K562 (cell line): Measurements from ENCODE around the gene HRCT1. TPM values are rescaled to one million over a fixed set of nuclear protein-coding genes. Genes with fewer than 3 reads are reported as not detected.
A peak's percentile ranks its signal among the peaks of the same experiment; 100 is the strongest.

Experiments used
- BHLHE40 ChIP-seq: IDR thresholded peaks from 2 replicates; pipeline ENCODE4 v1.6.1; 2011; ENCODE audit warnings: low read length, improper control_type of control experiment
- BRF2 ChIP-seq: IDR thresholded peaks from 3 replicates; pipeline ENCODE4 v1.6.1; 2011; ENCODE audit warnings: borderline replicate concordance, mild to moderate bottlenecking; ENCODE audit not compliant: insufficient read length, insufficient read depth
- ELF1 ChIP-seq: fragments of 200-800 bp; sonication (Bioruptor generic); IDR thresholded peaks from 2 replicates; pipeline ENCODE4 v1.6.1; 2016; ENCODE audit warnings: missing genetic modification characterization, missing compliant biosample characterization
- ETV1 ChIP-seq: fragments of 450-650 bp; conservative IDR thresholded peaks from 2 replicates; pipeline ENCODE4 v1.6.1; 2016; ENCODE audit warnings: missing genetic modification characterization, control low read depth, low read depth, missing compliant biosample characterization
- GATAD2B ChIP-seq: fragments of 450-650 bp; IDR thresholded peaks from 2 replicates; pipeline ENCODE4 v1.6.1; 2017; ENCODE audit warnings: mild to moderate bottlenecking, borderline replicate concordance
- HCFC1 ChIP-seq: IDR thresholded peaks from 2 replicates; pipeline ENCODE4 v1.6.1; 2012; ENCODE audit warnings: low read depth, low read length, improper control_type of control experiment
- NCOA1 ChIP-seq: fragments of 450-650 bp; IDR thresholded peaks from 2 replicates; pipeline ENCODE4 v1.6.1; 2016; ENCODE audit warnings: low read depth
- NRF1 ChIP-seq, 2 experiments: fragments of 450-650 bp; IDR thresholded peaks in 1 of 2; conservative IDR thresholded peaks in 1 of 2; 2 replicates each; pipeline ENCODE4 v1.6.1; 2014; ENCODE audit warnings: mild to moderate bottlenecking in 2 of 2
- SMAD4 ChIP-seq: fragments of 250-450 bp; sonication (Bioruptor Pico); conservative IDR thresholded peaks from 2 replicates; pipeline ENCODE4 v1.8.0; 2021; ENCODE audit warnings: inconsistent platforms, mild to moderate bottlenecking, moderate library complexity
- ZBTB34 ChIP-seq: fragments of 250-450 bp; sonication (Bioruptor Pico); IDR thresholded peaks from 2 replicates; pipeline ENCODE4 v1.8.0; 2021; ENCODE audit warnings: mild to moderate bottlenecking, moderate library complexity
- ZKSCAN1 ChIP-seq: fragments of 150-350 bp; IDR thresholded peaks from 2 replicates; pipeline ENCODE4 v1.6.1; 2016; ENCODE audit warnings: low read depth, low read length
- ZNF175 ChIP-seq: fragments of 200-800 bp; sonication (Bioruptor generic); IDR thresholded peaks from 2 replicates; pipeline ENCODE4 v1.6.1; 2016; ENCODE audit warnings: low read depth, mild to moderate bottlenecking, missing genetic modification characterization, missing compliant biosample characterization
- polyA plus RNA-seq, 8 experiments: library from polyadenylated mRNA; depleted of rRNA in 4 of 8; stranded (reverse) in 5 of 8; unstranded in 3 of 8; fragments of >200 nt; fragmentation: Nextera tagmentation in 2 of 8; fragmentation: Illumina TruSeq in 1 of 8; extraction: Ambion mirVana in 2 of 8; extraction: Trizol in 1 of 8; gene quantifications; 2 replicates each; pipeline versions ENCODE4 v1.2.1 to v1.2.3, GENCODE V29; 2011 to 2014; ENCODE audit warnings: inconsistent platforms in 1 of 8, missing spikeins in 1 of 8
- total RNA-seq, 7 experiments: library from RNA; depleted of rRNA in 6 of 7; stranded (reverse); fragments of >200 nt in 6 of 7; fragmentation: Illumina TruSeq in 2 of 7; extraction: Trizol in 2 of 7; gene quantifications; 2 replicates each; pipeline versions ENCODE4 v1.2.1 to v1.2.3, GENCODE V29; 2011 to 2021; ENCODE audit warnings: low replicate concordance in 1 of 7
- TF ChIP-seq, protein P1 (sequence below): fragments of 450-650 bp; formaldehyde crosslinking; IDR thresholded peaks from 2 replicates; pipeline ENCODE4 v1.4.0; 2020; ENCODE audit warnings: mild to moderate bottlenecking, moderate library complexity
- TF ChIP-seq, protein P2 (sequence below): fragments of 200-800 bp; sonication (Bioruptor generic); IDR thresholded peaks from 2 replicates; pipeline ENCODE4 v1.6.1; 2017; ENCODE audit warnings: missing genetic modification characterization, missing compliant biosample characterization
- TF ChIP-seq, protein P3 (sequence below): fragments of 450-650 bp; IDR thresholded peaks from 2 replicates; pipeline ENCODE4 v1.6.1; 2016; ENCODE audit warnings: mild to moderate bottlenecking

HRCT1 gene
- total and polyA plus RNA-seq, 9 of the 15 experiments (the other 6 are each of a cell fraction or from before 2014, with no cell fraction given), result 0.40 TPM; not detected in 8

GRCh38 chr9:35914301-35914807 lies 8.4 kb downstream of the HRCT1 start (continued):
- TF ChIP-seq, protein P1, sequence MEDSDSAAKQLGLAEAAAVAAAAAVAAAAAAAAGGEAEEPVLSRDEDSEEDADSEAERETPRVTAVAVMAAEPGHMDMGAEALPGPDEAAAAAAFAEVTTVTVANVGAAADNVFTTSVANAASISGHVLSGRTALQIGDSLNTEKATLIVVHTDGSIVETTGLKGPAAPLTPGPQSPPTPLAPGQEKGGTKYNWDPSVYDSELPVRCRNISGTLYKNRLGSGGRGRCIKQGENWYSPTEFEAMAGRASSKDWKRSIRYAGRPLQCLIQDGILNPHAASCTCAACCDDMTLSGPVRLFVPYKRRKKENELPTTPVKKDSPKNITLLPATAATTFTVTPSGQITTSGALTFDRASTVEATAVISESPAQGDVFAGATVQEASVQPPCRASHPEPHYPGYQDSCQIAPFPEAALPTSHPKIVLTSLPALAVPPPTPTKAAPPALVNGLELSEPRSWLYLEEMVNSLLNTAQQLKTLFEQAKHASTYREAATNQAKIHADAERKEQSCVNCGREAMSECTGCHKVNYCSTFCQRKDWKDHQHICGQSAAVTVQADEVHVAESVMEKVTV (CRISPR knock-in tag), result no peak
- 0 out of 2 replicates have a peak, but pooled peaks have one; percentile 35 for TF ChIP-seq ZNF175
- TF ChIP-seq, protein P2, sequence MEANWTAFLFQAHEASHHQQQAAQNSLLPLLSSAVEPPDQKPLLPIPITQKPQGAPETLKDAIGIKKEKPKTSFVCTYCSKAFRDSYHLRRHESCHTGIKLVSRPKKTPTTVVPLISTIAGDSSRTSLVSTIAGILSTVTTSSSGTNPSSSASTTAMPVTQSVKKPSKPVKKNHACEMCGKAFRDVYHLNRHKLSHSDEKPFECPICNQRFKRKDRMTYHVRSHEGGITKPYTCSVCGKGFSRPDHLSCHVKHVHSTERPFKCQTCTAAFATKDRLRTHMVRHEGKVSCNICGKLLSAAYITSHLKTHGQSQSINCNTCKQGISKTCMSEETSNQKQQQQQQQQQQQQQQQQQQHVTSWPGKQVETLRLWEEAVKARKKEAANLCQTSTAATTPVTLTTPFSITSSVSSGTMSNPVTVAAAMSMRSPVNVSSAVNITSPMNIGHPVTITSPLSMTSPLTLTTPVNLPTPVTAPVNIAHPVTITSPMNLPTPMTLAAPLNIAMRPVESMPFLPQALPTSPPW (CRISPR knock-in tag), result peak; percentile 49; the same call in 1 of the 2 replicates
- peak; percentile 8; the same call in 1 of the 2 replicates for TF ChIP-seq BHLHE40
- TF ChIP-seq, protein P3, sequence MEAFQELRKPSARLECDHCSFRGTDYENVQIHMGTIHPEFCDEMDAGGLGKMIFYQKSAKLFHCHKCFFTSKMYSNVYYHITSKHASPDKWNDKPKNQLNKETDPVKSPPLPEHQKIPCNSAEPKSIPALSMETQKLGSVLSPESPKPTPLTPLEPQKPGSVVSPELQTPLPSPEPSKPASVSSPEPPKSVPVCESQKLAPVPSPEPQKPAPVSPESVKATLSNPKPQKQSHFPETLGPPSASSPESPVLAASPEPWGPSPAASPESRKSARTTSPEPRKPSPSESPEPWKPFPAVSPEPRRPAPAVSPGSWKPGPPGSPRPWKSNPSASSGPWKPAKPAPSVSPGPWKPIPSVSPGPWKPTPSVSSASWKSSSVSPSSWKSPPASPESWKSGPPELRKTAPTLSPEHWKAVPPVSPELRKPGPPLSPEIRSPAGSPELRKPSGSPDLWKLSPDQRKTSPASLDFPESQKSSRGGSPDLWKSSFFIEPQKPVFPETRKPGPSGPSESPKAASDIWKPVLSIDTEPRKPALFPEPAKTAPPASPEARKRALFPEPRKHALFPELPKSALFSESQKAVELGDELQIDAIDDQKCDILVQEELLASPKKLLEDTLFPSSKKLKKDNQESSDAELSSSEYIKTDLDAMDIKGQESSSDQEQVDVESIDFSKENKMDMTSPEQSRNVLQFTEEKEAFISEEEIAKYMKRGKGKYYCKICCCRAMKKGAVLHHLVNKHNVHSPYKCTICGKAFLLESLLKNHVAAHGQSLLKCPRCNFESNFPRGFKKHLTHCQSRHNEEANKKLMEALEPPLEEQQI, result no peak
- TF ChIP-seq ETV1, result peak; percentile 85
- no peak for TF ChIP-seq NCOA1
- 0 out of 2 replicates have a peak, but pooled peaks have one; percentile 28 for TF ChIP-seq ELF1
- peak; percentile 79 for TF ChIP-seq SMAD4 (CRISPR knock-in tag)
- TF ChIP-seq NRF1 (conservative IDR thresholded peaks at IDR 0.05 in 1 of 2, IDR thresholded peaks at IDR 0.05 in 1 of 2), result peak; percentile 70 to 76
- no peak for TF ChIP-seq BRF2
- TF ChIP-seq ZBTB34 (CRISPR knock-in tag), result no peak
- no peak; the same call in 1 of the 2 replicates for TF ChIP-seq GATAD2B
- 0 out of 2 replicates have a peak, but pooled peaks have one; percentile 37 for TF ChIP-seq ZKSCAN1
- TF ChIP-seq HCFC1, result 0 out of 2 replicates have a peak, but pooled peaks have one; percentile 26
